ENCODE results near the gene ANKRD31. TPM values are rescaled to one million over a fixed set of nuclear protein-coding genes. Genes with fewer than 3 reads are reported as not detected.

The ANKRD31 gene
- total RNA-seq, 1 experiment from 2014 or later, result 0.09 TPM

- TF ChIP-seq AFF4 (CRISPR knock-in tag; IDR thresholded peaks at IDR 0.05; ENCODE audit: borderline replicate concordance) (no peak), CDX4 (CRISPR knock-in tag; IDR thresholded peaks at IDR 0.05; ENCODE audit: borderline replicate concordance) (no peak)
These were observed 189.3 kb downstream of the ANKRD31 start (continued) for GRCh38 chr5:75047356-75047755.

GRCh38 chr5:75046366-75047142, 190.1 kb downstream of the ANKRD31 start:
- Mint-ChIP-seq H3K9me3 (no peaks in the 10 kb centered on the region), H3K27ac (no peak overlapping the region; the same call in 1 of the 2 replicates), H3K27me3 (ENCODE audit: low read depth) (peaks cover 17% of the 10 kb centered on the region), H3K4me3 (no peak overlapping the region), H3K36me3 (no peaks in the 10 kb centered on the region), H3K4me1 (peaks cover 17% of the 10 kb centered on the region)
- TF ChIP-seq NFE2L1 (CRISPR knock-in tag; IDR thresholded peaks at IDR 0.05) (no peak), PREB (CRISPR knock-in tag; IDR thresholded peaks at IDR 0.05; ENCODE audit: borderline replicate concordance) (no peak), FOXJ3 (CRISPR knock-in tag; IDR thresholded peaks at IDR 0.05; ENCODE audit: borderline replicate concordance) (no peak), MYBL2 (CRISPR knock-in tag; IDR thresholded peaks at IDR 0.05) (no peak), E2F5 (CRISPR knock-in tag; IDR thresholded peaks at IDR 0.05) (no peak), ATF3 (CRISPR knock-in tag; conservative IDR thresholded peaks at IDR 0.05) (no peak), ZNF396 (CRISPR knock-in tag; IDR thresholded peaks at IDR 0.05; ENCODE audit: borderline replicate concordance) (no peak), ZNF671 (CRISPR knock-in tag; IDR thresholded peaks at IDR 0.05) (no peak), NFYB (CRISPR knock-in tag; conservative IDR thresholded peaks at IDR 0.05; ENCODE audit: low read depth) (no peak), CREB1 (CRISPR knock-in tag; IDR thresholded peaks at IDR 0.05) (no peak), PRDM15 (CRISPR knock-in tag; IDR thresholded peaks at IDR 0.05) (no peak), TCF7 (CRISPR knock-in tag; IDR thresholded peaks at IDR 0.05; ENCODE audit: low read depth) (no peak)
- POLR2A ChIA-PET, result no interaction called here
- DNase-seq (ENCODE audit: low spot score), result no peak
- CTCF ChIA-PET, result no interaction called here
- ATAC-seq, result no peak

All from WTC11 (cell line).